ENCODE measurements around the gene PLCL2. TPM values are rescaled to one million over a fixed set of nuclear protein-coding genes. Genes with fewer than 3 reads are reported as not detected.

PLCL2 gene
- total RNA-seq, 1 experiment from 2014 or later: 3.0 TPM

- intact Hi-C loops (cut with micrococcal nuclease; ENCODE audit: unreplicated experiment): no loop called here
- in situ Hi-C loops (cut with HindIII; ENCODE audit: low pct_unique_long_range_greater_than_20kb, low sequenced_read_pairs): no loop called here
- Histone ChIP-seq H3K27me3 (ENCODE audit: control insufficient read depth, insufficient read depth, low read length) (no peaks in the 10 kb centered on the region), H3K4me1 (ENCODE audit: control insufficient read depth, insufficient read depth, low read length) (no peaks in the 10 kb centered on the region), H3K36me3 (ENCODE audit: control insufficient read depth, insufficient read depth, low read length) (no peaks in the 10 kb centered on the region), H3K27ac (ENCODE audit: low read length) (no peak overlapping the region), H3K4me3 (ENCODE audit: low read depth in 2 of 2, low read length in 2 of 2) (no peak overlapping the region), H3K9me3 (ENCODE audit: control insufficient read depth, insufficient read depth, low read depth, low read length) (no peaks in the 10 kb centered on the region)
- TF ChIP-seq SIN3A (IDR thresholded peaks at IDR 0.05; ENCODE audit: borderline replicate concordance, insufficient read depth, low read depth, low read length) (no peak), CTCF (IDR thresholded peaks at IDR 0.05) (no peak), REST (IDR thresholded peaks at IDR 0.05; ENCODE audit: insufficient read depth in 1 of 2, low read depth in 2 of 2, low read length in 1 of 2) (no peak), TCF7L2 (IDR thresholded peaks at IDR 0.05; ENCODE audit: low read depth, low read length) (no peak), POLR2AphosphoS5 (IDR thresholded peaks at IDR 0.05; ENCODE audit: low read depth, low read length) (no peak)
- BruUV-seq (replicated peaks): no TSS peak
- no peak for ATAC-seq
- DNase-seq (ENCODE audit: low read depth, low spot score): no peak
- ChIA-PET CTCF (no interaction called here), POLR2A (interaction anchor here (0.6 kb wide), 1 partner anchor 126 kb away, joined by 3 read pairs; no protein-coding TSS in a partner anchor)
Observed at GRCh38 chr3:17007284-17007683, 122.5 kb downstream of the PLCL2 start.

GRCh38 chr3:17009826-17010225, 125.1 kb downstream of the PLCL2 start:
- Histone ChIP-seq H3K4me1 (ENCODE audit: control insufficient read depth, insufficient read depth, low read length) (no peaks in the 10 kb centered on the region), H3K4me3 (ENCODE audit: low read depth in 2 of 2, low read length in 2 of 2) (no peak overlapping the region), H3K27me3 (ENCODE audit: control insufficient read depth, insufficient read depth, low read length) (no peaks in the 10 kb centered on the region), H3K36me3 (ENCODE audit: control insufficient read depth, insufficient read depth, low read length) (no peaks in the 10 kb centered on the region), H3K27ac (ENCODE audit: low read length) (no peak overlapping the region), H3K9me3 (ENCODE audit: control insufficient read depth, insufficient read depth, low read depth, low read length) (no peaks in the 10 kb centered on the region)
- intact Hi-C loops (cut with micrococcal nuclease; ENCODE audit: unreplicated experiment) (no loop called here), in situ Hi-C loops (cut with HindIII; ENCODE audit: low pct_unique_long_range_greater_than_20kb, low sequenced_read_pairs) (no loop called here)
- CTCF ChIA-PET: no interaction called here
- POLR2A ChIA-PET: no interaction called here
- no peak for ATAC-seq
- BruUV-seq (replicated peaks): no TSS peak
- TF ChIP-seq TCF7L2 (IDR thresholded peaks at IDR 0.05; ENCODE audit: low read depth, low read length): no peak
- no peak for TF ChIP-seq POLR2AphosphoS5 (IDR thresholded peaks at IDR 0.05; ENCODE audit: low read depth, low read length)
- no peak for TF ChIP-seq CTCF (IDR thresholded peaks at IDR 0.05)
- no peak for TF ChIP-seq SIN3A (IDR thresholded peaks at IDR 0.05; ENCODE audit: borderline replicate concordance, insufficient read depth, low read depth, low read length)
- TF ChIP-seq REST (IDR thresholded peaks at IDR 0.05; ENCODE audit: insufficient read depth in 1 of 2, low read depth in 2 of 2, low read length in 1 of 2): no peak
- DNase-seq (ENCODE audit: low read depth, low spot score): no peak

All from Panc1 (cell line).